ENCODE measurements around the gene IRS2. TPM values are rescaled to one million over a fixed set of nuclear protein-coding genes. Genes with fewer than 3 reads are reported as not detected.

The IRS2 gene
- polyA plus RNA-seq, 1 of the 3 experiments (the other 2 are of a cell fraction) = 7.0 TPM

DNA sequence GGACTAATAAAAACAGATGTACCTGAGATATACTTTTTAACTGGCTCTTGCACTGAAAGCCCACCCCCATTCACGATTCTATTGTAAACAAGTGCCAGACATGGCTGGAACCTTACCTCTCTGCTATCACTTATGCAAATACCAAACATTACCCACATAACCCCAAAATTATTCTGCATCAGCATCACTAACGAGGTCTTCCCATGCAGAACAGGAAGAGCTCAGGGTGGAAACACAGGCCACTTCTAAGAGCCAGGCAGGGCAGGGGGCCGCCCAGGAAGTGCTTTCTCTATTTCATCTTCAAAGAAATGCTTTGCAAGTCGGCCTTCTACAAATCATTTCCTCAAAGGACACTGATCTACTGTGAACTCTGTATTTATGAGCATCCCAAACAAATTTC lies 7.3 kb downstream of the IRS2 start:
- Histone ChIP-seq H3K27ac (ENCODE audit: low read depth in 2 of 2, low read length in 1 of 2) (peak overlapping the region; percentile 64 to 96), H3K27me3 (ENCODE audit: insufficient read depth) (no peaks in the 10 kb centered on the region), H3K79me2 (ENCODE audit: insufficient read depth) (peaks cover 100% of the 10 kb centered on the region), H2AFZ (ENCODE audit: low read depth) (no peak overlapping the region), H3K4me1 (ENCODE audit: control insufficient read depth in 1 of 2, insufficient read depth in 2 of 2, low read depth in 1 of 2, low read length in 1 of 2) (peaks cover 9 to 18% of the 10 kb centered on the region in 2 experiments; a peak in 3 of 4 replicates), H3K9ac (peak overlapping the region; percentile 65), H3F3A (replicated peaks; ENCODE audit: insufficient read depth) (peaks cover 28% of the 10 kb centered on the region), H3K9me3 (no peaks in the 10 kb centered on the region), H3K4me2 (peak overlapping the region; percentile 92), H3K4me3 (ENCODE audit: low read depth in 2 of 2, low read length in 1 of 2) (peak overlapping the region; percentile 73 to 84), H3K36me3 (replicated peaks in 1 of 2; ENCODE audit: control insufficient read depth in 1 of 2, insufficient read depth in 2 of 2, low read length in 1 of 2) (peaks cover 3 to 68% of the 10 kb centered on the region in 2 experiments), H4K20me1 (ENCODE audit: insufficient read depth) (peaks cover 45% of the 10 kb centered on the region), H3K9me2 (no peaks in the 10 kb centered on the region)
- ChIA-PET POLR2A (interaction anchor here (0.6 to 3.6 kb wide), 7 partner anchors 30 to 637 kb away, joined by 3 to 21 read pairs (median 5); no protein-coding TSS in a partner anchor), CTCF (interaction anchor here (1.0 to 5.4 kb wide), 8 partner anchors 15 to 818 kb away, joined by 3 to 31 read pairs (median 9); no protein-coding TSS in a partner anchor)
- WGBS (ENCODE audit: low lambda C conversion rate) = 4% methylated on average over 4 of the region's 4 CpGs
- peak; percentile 36 for DNase-seq
- no peak for TF ChIP-seq TCF12 (IDR thresholded peaks at IDR 0.05)
- TF ChIP-seq EZH2phosphoT487 (IDR thresholded peaks at IDR 0.05; ENCODE audit: borderline replicate concordance, low read depth) = no peak
- TF ChIP-seq SMC3 (IDR thresholded peaks at IDR 0.05; ENCODE audit: low read depth, low read length) = no peak
- TF ChIP-seq MXI1 (IDR thresholded peaks at IDR 0.05; ENCODE audit: low read depth, low read length) = no peak
- TF ChIP-seq RFX5 (IDR thresholded peaks at IDR 0.05; ENCODE audit: low read length) = no peak
- no peak for TF ChIP-seq GATA2 (CRISPR knock-in tag; IDR thresholded peaks at IDR 0.05)
- no peak for TF ChIP-seq JUND (IDR thresholded peaks at IDR 0.05)
- no peak for TF ChIP-seq SIN3A (IDR thresholded peaks at IDR 0.05; ENCODE audit: borderline replicate concordance, low read depth, low read length)
- no peak for TF ChIP-seq RAD21 (IDR thresholded peaks at IDR 0.05; ENCODE audit: low read length)
- TF ChIP-seq FOXM1 (IDR thresholded peaks at IDR 0.05; ENCODE audit: low read depth) = no peak
- no peak for TF ChIP-seq CHD2 (IDR thresholded peaks at IDR 0.05; ENCODE audit: low read length, partially characterized antibody)
- TF ChIP-seq TAF1 (IDR thresholded peaks at IDR 0.05; ENCODE audit: borderline replicate concordance, low read depth, low read length) = no peak
- TF ChIP-seq TEAD4 (IDR thresholded peaks at IDR 0.05; ENCODE audit: borderline replicate concordance, insufficient read depth) = no peak
- TF ChIP-seq NFIC (IDR thresholded peaks at IDR 0.05; ENCODE audit: borderline replicate concordance) = no peak
- TF ChIP-seq RCOR1 (IDR thresholded peaks at IDR 0.05; ENCODE audit: low read length) = no peak
- TF ChIP-seq, protein P1, sequence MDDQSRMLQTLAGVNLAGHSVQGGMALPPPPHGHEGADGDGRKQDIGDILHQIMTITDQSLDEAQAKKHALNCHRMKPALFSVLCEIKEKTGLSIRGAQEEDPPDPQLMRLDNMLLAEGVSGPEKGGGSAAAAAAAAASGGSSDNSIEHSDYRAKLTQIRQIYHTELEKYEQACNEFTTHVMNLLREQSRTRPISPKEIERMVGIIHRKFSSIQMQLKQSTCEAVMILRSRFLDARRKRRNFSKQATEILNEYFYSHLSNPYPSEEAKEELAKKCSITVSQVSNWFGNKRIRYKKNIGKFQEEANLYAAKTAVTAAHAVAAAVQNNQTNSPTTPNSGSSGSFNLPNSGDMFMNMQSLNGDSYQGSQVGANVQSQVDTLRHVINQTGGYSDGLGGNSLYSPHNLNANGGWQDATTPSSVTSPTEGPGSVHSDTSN (IDR thresholded peaks at IDR 0.05) = no peak
- TF ChIP-seq, protein P2, sequence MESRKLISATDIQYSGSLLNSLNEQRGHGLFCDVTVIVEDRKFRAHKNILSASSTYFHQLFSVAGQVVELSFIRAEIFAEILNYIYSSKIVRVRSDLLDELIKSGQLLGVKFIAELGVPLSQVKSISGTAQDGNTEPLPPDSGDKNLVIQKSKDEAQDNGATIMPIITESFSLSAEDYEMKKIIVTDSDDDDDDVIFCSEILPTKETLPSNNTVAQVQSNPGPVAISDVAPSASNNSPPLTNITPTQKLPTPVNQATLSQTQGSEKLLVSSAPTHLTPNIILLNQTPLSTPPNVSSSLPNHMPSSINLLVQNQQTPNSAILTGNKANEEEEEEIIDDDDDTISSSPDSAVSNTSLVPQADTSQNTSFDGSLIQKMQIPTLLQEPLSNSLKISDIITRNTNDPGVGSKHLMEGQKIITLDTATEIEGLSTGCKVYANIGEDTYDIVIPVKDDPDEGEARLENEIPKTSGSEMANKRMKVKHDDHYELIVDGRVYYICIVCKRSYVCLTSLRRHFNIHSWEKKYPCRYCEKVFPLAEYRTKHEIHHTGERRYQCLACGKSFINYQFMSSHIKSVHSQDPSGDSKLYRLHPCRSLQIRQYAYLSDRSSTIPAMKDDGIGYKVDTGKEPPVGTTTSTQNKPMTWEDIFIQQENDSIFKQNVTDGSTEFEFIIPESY (IDR thresholded peaks at IDR 0.05; ENCODE audit: borderline replicate concordance, low read depth) = no peak
- TF ChIP-seq, protein P3, sequence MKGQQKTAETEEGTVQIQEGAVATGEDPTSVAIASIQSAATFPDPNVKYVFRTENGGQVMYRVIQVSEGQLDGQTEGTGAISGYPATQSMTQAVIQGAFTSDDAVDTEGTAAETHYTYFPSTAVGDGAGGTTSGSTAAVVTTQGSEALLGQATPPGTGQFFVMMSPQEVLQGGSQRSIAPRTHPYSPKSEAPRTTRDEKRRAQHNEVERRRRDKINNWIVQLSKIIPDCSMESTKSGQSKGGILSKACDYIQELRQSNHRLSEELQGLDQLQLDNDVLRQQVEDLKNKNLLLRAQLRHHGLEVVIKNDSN (IDR thresholded peaks at IDR 0.05; ENCODE audit: borderline replicate concordance, low read depth) = no peak
- TF ChIP-seq EP300 (IDR thresholded peaks at IDR 0.05; ENCODE audit: borderline replicate concordance in 1 of 2, low read depth in 1 of 2, low read length in 1 of 2) = no peak
- TF ChIP-seq FOXJ3 (CRISPR knock-in tag; IDR thresholded peaks at IDR 0.05) = no peak

Measured in SK-N-SH (cell line).